SH-SY5Y (cell line): ENCODE data around the gene GAL3ST1.

Source experiments
- GATA2 ChIP-seq: IDR thresholded peaks from 2 replicates; pipeline ENCODE4 v1.6.1; 2011; ENCODE audit warnings: mild to moderate bottlenecking, low read depth, low read length
- GATA3 ChIP-seq: IDR thresholded peaks from 2 replicates; pipeline ENCODE4 v1.6.1; 2011; ENCODE audit warnings: low read depth, mild to moderate bottlenecking, low read length, moderate library complexity

GRCh38 chr22:30607300-30607930, 33.0 kb upstream of the GAL3ST1 start:
- TF ChIP-seq GATA3 (no peak), GATA2 (no peak)
